COLO668 (cell line): ENCODE measurements around the gene MRPL47.

Experiments used
- DNase-seq: peaks from one replicate; lab custom pipeline; 2025; ENCODE audit not compliant: unreplicated experiment; lab: John Stamatoyannopoulos, UW

MRPL47 gene

GRCh38 chr3:179591313-179591712, 13.1 kb downstream of the MRPL47 start:
- no peak for DNase-seq

GRCh38 chr3:179590669-179591068, 13.8 kb downstream of the MRPL47 start:
- DNase-seq, result no peak

DNA sequence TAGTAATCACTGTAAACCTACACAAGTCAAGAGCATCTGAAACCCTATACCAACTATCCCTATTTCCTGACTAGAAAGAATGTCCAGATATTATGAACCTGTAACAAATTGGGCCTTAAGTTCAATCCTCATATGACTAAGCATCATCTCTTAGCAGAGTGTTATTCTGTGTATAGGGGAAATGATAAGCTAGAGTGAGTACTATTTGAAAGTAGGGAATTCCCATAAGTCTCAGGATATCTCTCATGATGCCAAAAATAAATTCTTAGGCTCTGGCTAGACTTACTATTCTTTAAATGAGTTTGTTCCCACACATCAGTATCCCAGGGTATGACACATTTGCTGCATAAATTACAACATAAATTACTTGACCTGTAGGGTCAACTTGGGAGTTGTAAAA, 15.3 kb downstream of the MRPL47 start:
- DNase-seq, result no peak

- no peak for DNase-seq
Observed at GRCh38 chr3:179580992-179581391, 23.4 kb downstream of the MRPL47 start.

GRCh38 chr3:179565496-179565895, 38.9 kb downstream of the MRPL47 start:
- no peak for DNase-seq

- peak; percentile 60 for DNase-seq
Observed at GRCh38 chr3:179563271-179563783, 41.1 kb downstream of the MRPL47 start.

GRCh38 chr3:179562591-179563270, 41.7 kb downstream of the MRPL47 start, which contains the start of gene ACTL6A:
Gene ACTL6A, plus strand, starts transcription at chr3:179562926. Its CDS starts 167 bp downstream, at chr3:179563093.
- peak; percentile 96 for DNase-seq

DNA sequence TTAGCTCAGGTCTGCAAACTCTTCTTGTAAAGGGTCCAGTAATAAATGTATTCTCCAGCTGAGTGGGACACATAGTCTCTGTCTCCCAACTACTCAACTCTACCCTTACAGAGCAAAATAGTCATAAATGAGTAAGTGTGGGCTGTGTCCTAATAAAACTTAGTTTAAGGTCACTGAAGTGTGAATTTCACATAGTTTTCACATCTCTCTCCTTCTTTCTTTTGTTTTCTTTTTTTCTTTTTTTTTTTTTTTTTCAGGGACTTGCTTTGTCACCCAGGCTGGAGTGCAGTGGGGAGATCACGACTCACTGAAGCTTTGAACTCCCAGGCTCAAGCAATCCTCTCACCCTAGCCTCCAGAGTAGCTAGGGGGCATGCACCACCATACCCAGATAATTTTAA, 43.6 kb downstream of the MRPL47 start:
- DNase-seq, result no peak

GRCh38 chr3:179558742-179559364, 45.6 kb downstream of the MRPL47 start:
- peak; percentile 29 for DNase-seq

DNA sequence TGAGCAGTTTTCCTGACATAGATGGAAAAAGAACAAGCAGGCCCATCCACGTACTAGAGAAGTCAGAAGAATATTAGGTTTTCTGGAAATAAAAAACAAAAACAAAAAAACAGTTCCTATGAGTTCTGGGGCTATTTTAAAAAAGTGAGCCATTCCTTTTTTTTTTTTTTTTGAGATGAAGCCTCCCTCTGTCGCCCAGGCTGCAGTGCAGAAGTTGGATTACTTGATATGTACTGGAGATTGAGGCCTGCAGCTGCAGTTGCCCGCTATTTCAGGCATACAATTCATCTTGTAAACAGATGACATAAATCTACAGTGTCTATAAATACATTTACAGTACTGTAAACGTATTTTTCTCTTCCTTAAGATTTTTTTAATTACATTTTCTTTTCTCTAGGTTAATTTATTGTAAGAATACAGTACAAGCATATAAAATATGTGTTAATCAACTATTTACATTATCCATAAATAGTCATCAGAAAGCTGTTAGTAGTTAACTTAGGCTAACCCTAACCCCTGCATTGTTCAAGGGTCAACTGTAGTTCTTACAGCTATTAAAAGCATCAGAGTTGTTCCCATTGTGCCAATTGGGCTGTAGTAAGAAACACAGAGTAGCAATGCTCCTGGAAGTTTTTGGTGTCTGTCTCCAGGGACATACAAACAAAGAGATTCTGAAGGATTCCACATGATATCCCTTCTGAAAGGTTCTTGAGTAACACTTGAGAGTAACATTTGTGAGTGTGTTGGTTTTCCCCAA, 52.9 kb downstream of the MRPL47 start:
- DNase-seq, result no peak

- DNase-seq, result no peak
Observed at GRCh38 chr3:179546814-179547241, 57.6 kb downstream of the MRPL47 start.

DNA sequence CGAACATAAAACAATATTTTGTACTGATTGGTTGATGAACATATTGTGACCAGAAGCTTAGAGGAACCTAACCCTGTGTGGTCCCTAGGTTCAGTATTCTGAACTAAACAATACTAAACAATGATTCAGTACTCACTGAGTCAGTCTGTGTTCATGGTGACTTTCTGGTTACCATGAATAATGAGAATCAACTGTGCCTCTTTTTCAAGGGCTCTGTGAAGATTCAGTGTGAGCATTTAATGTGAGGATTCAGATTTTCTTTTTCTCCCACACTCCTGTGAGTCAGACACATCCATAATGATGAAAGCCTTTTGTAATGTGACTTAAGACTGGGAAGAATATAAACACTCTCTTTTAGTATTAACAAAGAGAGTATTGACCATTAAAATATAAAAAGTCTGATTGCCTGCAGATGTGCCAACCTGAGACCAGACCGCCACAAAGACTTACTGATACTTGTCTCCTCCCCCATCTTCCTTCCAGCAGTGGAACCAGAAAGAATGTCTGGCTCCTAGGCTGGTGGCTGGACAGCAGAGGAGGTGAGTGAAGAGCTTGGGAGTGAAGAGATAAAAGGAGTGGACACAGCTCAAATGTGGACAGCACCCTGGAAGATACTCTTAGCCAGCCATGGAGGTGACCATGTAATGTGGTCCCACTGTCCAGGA, 59.3 kb downstream of the MRPL47 start:
- DNase-seq, result no peak

DNA sequence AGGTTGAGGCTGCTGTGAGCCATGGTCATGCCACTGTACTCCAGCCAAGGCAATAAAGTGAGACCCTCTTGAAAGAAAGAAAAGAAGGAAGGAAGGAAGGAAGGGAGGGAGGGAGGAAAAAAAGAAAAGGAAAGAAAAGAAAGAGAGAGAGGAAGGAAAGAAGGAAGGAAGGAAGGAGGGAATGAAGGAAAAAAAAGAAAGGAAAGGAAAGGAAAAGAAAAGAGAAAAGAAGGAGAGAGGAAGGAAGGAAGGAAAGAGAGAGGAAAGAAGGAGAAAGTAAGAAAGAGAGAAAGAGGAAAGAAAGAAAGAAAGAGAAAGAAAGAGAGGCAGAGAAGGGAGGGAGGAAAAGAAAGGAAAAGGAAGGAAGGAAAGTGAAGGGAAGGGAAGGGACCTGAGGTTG, 62.1 kb downstream of the MRPL47 start:
- no peak for DNase-seq

- DNase-seq, result no peak
Observed at GRCh38 chr3:179541596-179541995, 62.8 kb downstream of the MRPL47 start.

DNA sequence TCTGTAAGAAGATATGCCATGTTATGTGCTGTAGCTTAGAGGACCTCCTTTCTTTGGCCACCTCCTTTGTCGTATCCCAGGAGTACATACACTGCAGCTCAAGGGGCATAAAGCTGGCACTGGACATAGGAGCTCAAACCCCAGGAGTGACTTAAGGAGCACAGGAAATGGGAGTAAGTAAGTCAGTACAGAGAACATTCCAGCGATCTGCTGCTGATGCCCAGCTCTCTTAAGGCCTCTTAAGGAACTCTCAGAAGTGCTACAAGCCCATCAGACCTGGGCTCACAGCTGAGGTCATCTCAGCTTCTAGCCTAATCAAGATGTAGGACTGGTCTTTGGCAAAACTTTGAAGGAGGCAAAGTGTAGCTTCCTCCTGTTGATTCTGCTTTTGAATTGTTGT, 63.3 kb downstream of the MRPL47 start:
- no peak for DNase-seq
